T-helper 2 cell treated with Interferon-gamma antibody and Interleukin-4, amounts not matched to agents 5 μg/mL and 100 μg/mL, for 36 hours (primary cell): ENCODE results near the gene E2F3.

ENCODE experiments used
- DNase-seq: peaks from one replicate; pipeline ENCODE4 v3.0.0; 2021; ENCODE audit warnings: low spot score
- H3K27ac Mint-ChIP-seq: one replicate; pipeline ENCODE4 v1.8.0; 2021; ENCODE audit warnings: mild to moderate bottlenecking, mixed read lengths
- H3K27me3 Mint-ChIP-seq: one replicate; pipeline ENCODE4 v1.8.0; 2021; ENCODE audit warnings: low read depth, mixed read lengths
- H3K36me3 Mint-ChIP-seq: one replicate; pipeline ENCODE4 v1.8.0; 2021; ENCODE audit warnings: low read depth, mixed read lengths
- H3K4me1 Mint-ChIP-seq: one replicate; pipeline ENCODE4 v1.8.0; 2021; ENCODE audit warnings: low read depth, mixed read lengths
- H3K4me3 Mint-ChIP-seq: one replicate; pipeline ENCODE4 v1.8.0; 2022; ENCODE audit warnings: mild to moderate bottlenecking, moderate library complexity, mixed read lengths
- H3K9me3 Mint-ChIP-seq: one replicate; pipeline ENCODE4 v1.8.0; 2021; ENCODE audit warnings: mixed read lengths

E2F3 gene

GRCh38 chr6:20401205-20402091 is at the start of gene E2F3:
E2F3 (plus strand) TSS chr6:20401879; CDS start chr6:20402233, 354 bp downstream.
- no peaks in the 10 kb centered on the region for H3K9me3 Mint-ChIP-seq
- H3K27me3 Mint-ChIP-seq, result no peaks in the 10 kb centered on the region
- DNase-seq, result peak; percentile 99
- H3K36me3 Mint-ChIP-seq, result peaks cover 12% of the 10 kb centered on the region
- H3K4me1 Mint-ChIP-seq, result peaks cover 35% of the 10 kb centered on the region
- H3K27ac Mint-ChIP-seq, result peak within 1 kb of the TSS; percentile 95
- H3K4me3 Mint-ChIP-seq, result peak within 1 kb of the TSS; percentile 97

GRCh38 chr6:20352346-20352745 is 49.3 kb upstream of the E2F3 start:
- peak; percentile 11 for DNase-seq
- peaks cover 29% of the 10 kb centered on the region for H3K4me1 Mint-ChIP-seq
- no peak overlapping the region for H3K27ac Mint-ChIP-seq

GRCh38 chr6:20353134-20353533 is 48.5 kb upstream of the E2F3 start:
- DNase-seq, result no peak
- peaks cover 30% of the 10 kb centered on the region for H3K4me1 Mint-ChIP-seq
- no peak overlapping the region for H3K27ac Mint-ChIP-seq
- H3K36me3 Mint-ChIP-seq, result peaks cover 15% of the 10 kb centered on the region
- H3K4me3 Mint-ChIP-seq, result no peak overlapping the region
- H3K9me3 Mint-ChIP-seq, result peaks cover 17% of the 10 kb centered on the region
- peaks cover 4% of the 10 kb centered on the region for H3K27me3 Mint-ChIP-seq

More at GRCh38 chr6:20352346-20352745, 49.3 kb upstream of the E2F3 start:
- no peak overlapping the region for H3K4me3 Mint-ChIP-seq
- peaks cover 4% of the 10 kb centered on the region for H3K27me3 Mint-ChIP-seq
- H3K36me3 Mint-ChIP-seq, result peaks cover 17% of the 10 kb centered on the region
- peaks cover 17% of the 10 kb centered on the region for H3K9me3 Mint-ChIP-seq

- no peak for DNase-seq
- H3K36me3 Mint-ChIP-seq, result peaks cover 15% of the 10 kb centered on the region
- peaks cover 21% of the 10 kb centered on the region for H3K9me3 Mint-ChIP-seq
- peaks cover 28% of the 10 kb centered on the region for H3K4me1 Mint-ChIP-seq
- peaks cover 4% of the 10 kb centered on the region for H3K27me3 Mint-ChIP-seq
- H3K27ac Mint-ChIP-seq, result no peak overlapping the region
- no peak overlapping the region for H3K4me3 Mint-ChIP-seq
Measured at GRCh38 chr6:20354366-20354765, 47.3 kb upstream of the E2F3 start.

- no peak for DNase-seq
- H3K4me1 Mint-ChIP-seq, result peaks cover 23% of the 10 kb centered on the region
- H3K27ac Mint-ChIP-seq, result no peak overlapping the region
- peaks cover 27% of the 10 kb centered on the region for H3K9me3 Mint-ChIP-seq
- no peak overlapping the region for H3K4me3 Mint-ChIP-seq
- peaks cover 9% of the 10 kb centered on the region for H3K27me3 Mint-ChIP-seq
- peaks cover 9% of the 10 kb centered on the region for H3K36me3 Mint-ChIP-seq
Measured at GRCh38 chr6:20360471-20361119, 41.1 kb upstream of the E2F3 start.

GRCh38 chr6:20362623-20363022 is 39.1 kb upstream of the E2F3 start:
- Mint-ChIP-seq H3K4me3 (no peak overlapping the region), H3K36me3 (peaks cover 10% of the 10 kb centered on the region), H3K27me3 (peaks cover 5% of the 10 kb centered on the region), H3K27ac (no peak overlapping the region), H3K4me1 (peaks cover 42% of the 10 kb centered on the region), H3K9me3 (peaks cover 22% of the 10 kb centered on the region)
- no peak for DNase-seq

- no peak overlapping the region for H3K4me3 Mint-ChIP-seq
- DNase-seq, result no peak
- H3K9me3 Mint-ChIP-seq, result peaks cover 19% of the 10 kb centered on the region
- no peak overlapping the region for H3K27ac Mint-ChIP-seq
- H3K4me1 Mint-ChIP-seq, result peaks cover 44% of the 10 kb centered on the region
- peaks cover 10% of the 10 kb centered on the region for H3K36me3 Mint-ChIP-seq
- peaks cover 5% of the 10 kb centered on the region for H3K27me3 Mint-ChIP-seq
Measured at GRCh38 chr6:20364327-20364726, 37.4 kb upstream of the E2F3 start.

GRCh38 chr6:20365456-20365855 is 36.2 kb upstream of the E2F3 start:
- peaks cover 11% of the 10 kb centered on the region for H3K36me3 Mint-ChIP-seq
- peak overlapping the region; percentile 75 for H3K4me3 Mint-ChIP-seq
- DNase-seq, result no peak
- H3K27ac Mint-ChIP-seq, result peak overlapping the region; percentile 94
- H3K9me3 Mint-ChIP-seq, result peaks cover 26% of the 10 kb centered on the region
- H3K4me1 Mint-ChIP-seq, result peaks cover 52% of the 10 kb centered on the region
- H3K27me3 Mint-ChIP-seq, result peaks cover 3% of the 10 kb centered on the region

- Mint-ChIP-seq H3K4me3 (peak overlapping the region; percentile 75), H3K4me1 (peaks cover 57% of the 10 kb centered on the region), H3K9me3 (peaks cover 20% of the 10 kb centered on the region), H3K27ac (peak overlapping the region; percentile 94), H3K27me3 (no peaks in the 10 kb centered on the region), H3K36me3 (peaks cover 14% of the 10 kb centered on the region)
- DNase-seq, result peak; percentile 19
Measured at GRCh38 chr6:20366082-20366830, 35.4 kb upstream of the E2F3 start.

GRCh38 chr6:20367743-20368485 is 33.8 kb upstream of the E2F3 start:
- H3K9me3 Mint-ChIP-seq, result peaks cover 17% of the 10 kb centered on the region
- H3K4me3 Mint-ChIP-seq, result peak overlapping the region; percentile 75
- DNase-seq, result peak; percentile 32
- H3K36me3 Mint-ChIP-seq, result peaks cover 14% of the 10 kb centered on the region
- H3K4me1 Mint-ChIP-seq, result peaks cover 61% of the 10 kb centered on the region
- peak overlapping the region; percentile 94 for H3K27ac Mint-ChIP-seq
- no peaks in the 10 kb centered on the region for H3K27me3 Mint-ChIP-seq

- H3K27ac Mint-ChIP-seq, result peak overlapping the region; percentile 15
- peaks cover 7% of the 10 kb centered on the region for H3K36me3 Mint-ChIP-seq
- H3K4me1 Mint-ChIP-seq, result peaks cover 65% of the 10 kb centered on the region
- H3K4me3 Mint-ChIP-seq, result no peak overlapping the region
- DNase-seq, result no peak
- peaks cover 7% of the 10 kb centered on the region for H3K9me3 Mint-ChIP-seq
- no peaks in the 10 kb centered on the region for H3K27me3 Mint-ChIP-seq
Measured at GRCh38 chr6:20370393-20370792, 31.3 kb upstream of the E2F3 start.

- Mint-ChIP-seq H3K4me3 (no peak overlapping the region), H3K27me3 (no peaks in the 10 kb centered on the region), H3K36me3 (peaks cover 7% of the 10 kb centered on the region), H3K27ac (peak overlapping the region; percentile 6), H3K4me1 (peaks cover 63% of the 10 kb centered on the region), H3K9me3 (peaks cover 7% of the 10 kb centered on the region)
- DNase-seq, result no peak
Measured at GRCh38 chr6:20370801-20371200, 30.9 kb upstream of the E2F3 start.

GRCh38 chr6:20375436-20375835 is 26.2 kb upstream of the E2F3 start:
- Mint-ChIP-seq H3K4me1 (peaks cover 52% of the 10 kb centered on the region), H3K9me3 (no peaks in the 10 kb centered on the region), H3K4me3 (peak overlapping the region; percentile 5), H3K27ac (no peak overlapping the region), H3K36me3 (peaks cover 2% of the 10 kb centered on the region), H3K27me3 (no peaks in the 10 kb centered on the region)
- DNase-seq, result no peak
